ENCODE data around the gene CYP26B1. TPM values are rescaled to one million over a fixed set of nuclear protein-coding genes. Genes with fewer than 3 reads are reported as not detected.

CYP26B1 gene
- total RNA-seq, 6 experiments from 2014 or later, result 0.81 to 4.0 (median 1.8) TPM

DNA sequence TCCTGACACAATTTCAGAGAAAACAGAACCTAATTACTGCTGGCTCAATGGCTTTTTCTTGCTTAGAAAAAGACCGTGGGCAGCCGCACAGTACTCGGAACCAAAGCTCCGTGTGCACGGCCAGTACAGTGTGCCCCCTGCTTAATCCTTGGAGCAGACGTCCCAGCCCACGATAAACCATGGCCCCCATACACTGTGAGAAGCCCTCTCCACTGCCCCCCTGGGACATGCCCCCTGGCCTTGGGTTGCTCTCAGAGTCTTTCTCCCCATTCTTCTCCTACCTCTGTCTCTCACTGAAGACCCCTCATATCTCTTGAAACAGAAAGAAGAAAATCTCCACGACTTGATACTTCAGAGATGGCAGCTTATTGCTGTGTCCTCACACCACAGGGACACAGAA, 44.0 kb downstream of the CYP26B1 start:
- no peak for TF ChIP-seq CTCF (IDR thresholded peaks at IDR 0.05)
- no peak for TF ChIP-seq POLR2A (IDR thresholded peaks at IDR 0.05)
- no peak overlapping the region for H3K27ac ChIP-seq
- 81% methylated on average over 4 of the region's 8 CpGs for WGBS (ENCODE audit: insufficient coverage, low coverage, low lambda C conversion rate, missing lambda C conversion rate)
- no peaks in the 10 kb centered on the region for H3K36me3 ChIP-seq
- DNase-seq, result peak in 1 of 3 donors; percentile 17
- intact Hi-C loops (cut with DNase I), result no loop called here
- ATAC-seq, result no peak
- H3K9me3 ChIP-seq, result no peaks in the 10 kb centered on the region
- peaks cover 0 to 7% of the 10 kb centered on the region in 2 donors for H3K27me3 ChIP-seq
- no peaks in the 10 kb centered on the region for H3K4me1 ChIP-seq
- no peak overlapping the region for H3K4me3 ChIP-seq

GRCh38 chr2:72103161-72103560, 44.5 kb downstream of the CYP26B1 start:
- TF ChIP-seq CTCF (IDR thresholded peaks at IDR 0.05), result no peak
- TF ChIP-seq POLR2A (IDR thresholded peaks at IDR 0.05), result no peak
- Histone ChIP-seq H3K9me3 (no peaks in the 10 kb centered on the region), H3K36me3 (no peaks in the 10 kb centered on the region), H3K4me3 (no peak overlapping the region), H3K27ac (no peak overlapping the region), H3K4me1 (no peaks in the 10 kb centered on the region), H3K27me3 (peaks cover 0 to 9% of the 10 kb centered on the region in 2 donors)
- intact Hi-C loops (cut with DNase I), result no loop called here
- DNase-seq, result no peak
- WGBS (ENCODE audit: insufficient coverage, low coverage, low lambda C conversion rate, missing lambda C conversion rate), result 66% methylated on average over 5 of the region's 5 CpGs
- no peak for ATAC-seq

- Histone ChIP-seq H3K27ac (no peak overlapping the region), H3K27me3 (peaks cover 0 to 9% of the 10 kb centered on the region in 2 donors), H3K36me3 (no peaks in the 10 kb centered on the region), H3K4me3 (no peak overlapping the region), H3K4me1 (no peaks in the 10 kb centered on the region), H3K9me3 (no peaks in the 10 kb centered on the region)
- ATAC-seq (no peak), DNase-seq (no peak)
- WGBS (ENCODE audit: insufficient coverage, low coverage, low lambda C conversion rate, missing lambda C conversion rate), result 61% methylated on average over 5 of the region's 6 CpGs
- intact Hi-C loops (cut with DNase I), result no loop called here
- no peak for TF ChIP-seq CTCF (IDR thresholded peaks at IDR 0.05)
- TF ChIP-seq POLR2A (IDR thresholded peaks at IDR 0.05), result no peak
Observed at GRCh38 chr2:72098935-72099334, 48.7 kb downstream of the CYP26B1 start.

DNA sequence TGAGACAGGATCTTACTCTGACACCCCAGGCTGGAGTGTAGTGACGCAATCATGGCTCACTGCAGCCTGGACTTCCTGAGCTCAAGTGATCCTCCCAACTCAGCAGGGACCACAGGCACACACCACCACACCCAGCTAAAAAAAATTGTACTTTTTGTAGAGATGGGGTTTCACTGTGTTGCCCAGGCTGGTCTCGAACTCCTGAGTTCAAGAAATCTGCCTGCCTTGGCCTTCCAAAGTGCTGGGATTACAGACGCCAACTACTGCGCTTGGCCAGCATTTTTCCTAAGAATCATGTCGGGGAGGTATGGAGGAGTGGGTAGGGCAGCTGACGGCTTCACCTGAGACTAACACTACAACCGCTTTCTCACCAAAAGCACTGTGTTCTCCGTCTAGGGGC, 50.4 kb downstream of the CYP26B1 start:
- 50% methylated on average over 1 of the region's 8 CpGs for WGBS (ENCODE audit: insufficient coverage, low coverage, low lambda C conversion rate, missing lambda C conversion rate)
- no peaks in the 10 kb centered on the region for H3K4me1 ChIP-seq
- no peaks in the 10 kb centered on the region for H3K36me3 ChIP-seq
- no peak overlapping the region for H3K27ac ChIP-seq
- DNase-seq (no peak), ATAC-seq (no peak)
- H3K9me3 ChIP-seq, result no peaks in the 10 kb centered on the region
- peaks cover 0 to 9% of the 10 kb centered on the region in 2 donors for H3K27me3 ChIP-seq
- intact Hi-C loops (cut with DNase I), result no loop called here
- H3K4me3 ChIP-seq, result no peak overlapping the region
- TF ChIP-seq POLR2A (IDR thresholded peaks at IDR 0.05) (no peak), CTCF (IDR thresholded peaks at IDR 0.05) (no peak)

DNA sequence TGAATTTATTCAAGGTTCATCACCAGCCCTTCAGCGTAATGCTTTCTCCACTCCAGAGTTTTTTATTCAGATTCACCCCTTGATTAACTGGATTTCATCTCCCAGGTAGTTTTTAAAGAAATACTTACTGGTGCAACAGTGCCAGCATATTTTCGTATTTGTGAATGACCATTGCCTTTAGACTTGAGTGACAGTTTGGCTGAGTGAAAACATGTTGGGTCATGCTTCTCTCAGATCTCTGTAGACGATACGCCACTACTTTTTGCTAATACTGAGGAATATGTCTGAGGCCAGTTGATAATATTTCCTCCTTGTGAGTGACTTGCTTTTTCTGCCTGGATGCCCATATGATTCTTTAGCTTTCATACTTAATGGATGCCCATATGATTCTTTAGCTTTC, 51.5 kb downstream of the CYP26B1 start:
- intact Hi-C loops (cut with DNase I), result no loop called here
- DNase-seq (no peak), ATAC-seq (no peak)
- H3K4me3 ChIP-seq, result no peak overlapping the region
- no peak overlapping the region for H3K27ac ChIP-seq
- H3K27me3 ChIP-seq, result peaks cover 0 to 9% of the 10 kb centered on the region in 2 donors
- no peaks in the 10 kb centered on the region for H3K9me3 ChIP-seq
- no peaks in the 10 kb centered on the region for H3K4me1 ChIP-seq
- WGBS (ENCODE audit: insufficient coverage, low coverage, low lambda C conversion rate, missing lambda C conversion rate), result 85% methylated on average over 4 of the region's 4 CpGs
- no peaks in the 10 kb centered on the region for H3K36me3 ChIP-seq
- TF ChIP-seq POLR2A (IDR thresholded peaks at IDR 0.05), result no peak
- TF ChIP-seq CTCF (IDR thresholded peaks at IDR 0.05), result no peak
